GM19463 (cell line): ENCODE data around the gene WDR86.

Source experiments
- ATAC-seq: cut with Tn5 transposase; IDR thresholded peaks from one replicate; pipeline ENCODE4 v1.9.1; 2021; ENCODE audit warnings: mild to moderate bottlenecking, moderate library complexity; ENCODE audit not compliant: unreplicated experiment

The WDR86 gene

DNA sequence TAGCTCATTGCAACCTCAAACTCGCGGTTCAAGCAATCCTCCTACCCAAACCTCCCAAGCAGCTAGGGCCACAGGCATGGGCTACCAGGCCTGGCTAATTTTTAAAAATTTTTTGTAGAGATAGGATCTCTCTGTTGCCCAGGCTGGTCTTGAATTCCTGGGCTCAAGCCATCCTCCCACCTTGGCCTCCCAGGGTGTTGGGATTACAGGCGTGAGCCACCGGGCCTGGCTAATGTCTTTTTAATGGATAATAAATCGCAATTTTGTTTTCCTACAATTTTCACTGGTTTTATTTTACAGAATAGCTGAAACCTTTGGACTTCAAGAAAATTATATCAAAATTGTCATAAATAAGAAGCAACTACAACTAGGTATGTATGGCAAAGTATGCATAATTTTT is 57.3 kb downstream of the WDR86 start:
- no peak for ATAC-seq

DNA sequence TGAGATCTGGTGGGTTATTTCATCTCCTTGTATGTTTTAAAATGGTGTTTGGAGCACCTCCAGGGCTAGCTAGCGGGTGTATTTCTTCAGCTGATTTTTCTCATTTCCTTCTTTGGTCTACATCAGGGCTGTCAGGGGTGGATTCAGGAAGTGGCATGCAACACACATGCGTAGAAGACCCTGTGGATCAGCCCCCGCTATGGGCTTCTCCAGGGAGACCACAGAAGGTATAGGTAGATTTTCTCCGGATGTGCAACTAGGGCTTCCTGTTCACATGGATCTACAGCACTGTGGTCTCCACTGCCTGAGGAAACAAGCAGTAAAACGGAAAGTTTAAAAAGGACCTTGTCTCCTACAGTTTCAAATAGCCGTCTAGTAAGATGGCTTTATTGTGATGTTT is 57.9 kb downstream of the WDR86 start:
- no peak for ATAC-seq

DNA sequence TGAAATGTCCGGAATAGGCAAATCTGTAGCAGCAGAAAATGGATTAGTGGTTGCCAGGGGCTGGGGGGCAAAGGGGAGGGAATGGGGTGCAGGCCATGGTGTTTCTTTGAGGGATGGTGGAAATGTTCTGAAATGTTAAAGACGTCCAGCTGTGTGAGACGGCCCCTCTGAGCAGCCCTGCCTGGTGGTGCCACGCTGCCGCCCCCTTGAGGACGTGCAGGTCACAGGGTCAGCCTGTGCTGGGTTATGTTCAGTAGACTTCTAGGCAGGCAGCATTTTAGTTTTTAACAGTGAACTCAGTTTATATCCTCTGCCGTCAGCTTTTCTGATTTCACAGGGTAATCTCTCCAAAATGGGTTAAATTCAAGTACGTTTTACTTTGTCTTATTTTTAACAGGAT is 58.8 kb downstream of the WDR86 start:
- peak; percentile 26 for ATAC-seq

DNA sequence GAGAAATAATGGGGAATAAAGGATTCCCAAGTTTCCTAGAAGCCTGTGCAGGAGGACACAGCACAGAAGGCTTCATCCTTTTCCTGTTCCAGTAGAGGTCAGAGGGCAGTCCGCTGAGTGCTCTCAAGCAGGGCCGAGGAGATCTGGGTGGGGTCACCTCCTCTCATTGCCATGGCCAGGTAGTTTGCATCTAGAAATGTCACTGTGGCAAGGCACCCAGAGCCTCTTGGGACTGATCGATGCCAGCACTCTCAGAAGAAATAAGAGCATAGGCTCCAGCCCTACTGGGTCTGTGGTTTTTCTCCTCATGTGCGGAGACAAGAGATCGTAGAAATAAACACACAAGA is 60.4 kb downstream of the WDR86 start:
- ATAC-seq, result peak; percentile 28

DNA sequence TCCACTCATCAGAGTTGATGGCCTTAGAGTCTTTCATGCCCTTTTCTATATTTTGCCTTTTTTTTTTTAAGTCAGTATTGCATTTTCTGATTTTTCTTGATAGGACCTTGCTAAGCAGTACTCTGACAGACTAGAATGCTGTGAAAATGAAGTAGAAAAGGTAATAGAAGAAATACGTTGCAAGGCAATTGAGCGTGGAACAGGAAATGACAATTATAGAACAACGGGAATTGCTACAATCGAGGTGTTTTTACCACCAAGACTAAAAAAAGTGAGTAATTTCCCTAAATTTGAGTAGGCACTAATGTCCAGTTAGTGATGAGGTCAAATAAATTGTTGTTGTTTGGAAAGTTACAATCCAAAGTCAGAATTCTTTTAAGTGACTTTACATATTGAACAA is 60.9 kb downstream of the WDR86 start:
- no peak for ATAC-seq

DNA sequence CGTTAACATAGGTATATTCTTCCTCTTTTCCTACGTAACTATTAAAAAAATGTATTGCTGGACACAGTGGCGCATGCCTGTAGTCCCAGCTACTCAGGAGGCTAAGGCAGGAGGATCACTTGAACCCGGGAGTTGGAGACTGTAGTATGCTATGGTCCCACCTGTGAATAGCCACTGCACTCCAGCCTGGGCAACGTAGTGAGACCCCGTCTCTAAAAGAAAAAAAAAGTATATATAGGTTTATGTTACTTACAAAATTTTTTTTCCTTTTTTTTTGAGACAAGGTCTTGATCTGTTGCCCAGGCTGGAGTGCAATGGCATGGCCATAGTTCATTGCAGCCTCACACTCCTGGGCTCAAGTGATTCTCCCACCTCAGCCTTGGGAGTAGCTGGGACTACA is 62.6 kb downstream of the WDR86 start:
- no peak for ATAC-seq

DNA sequence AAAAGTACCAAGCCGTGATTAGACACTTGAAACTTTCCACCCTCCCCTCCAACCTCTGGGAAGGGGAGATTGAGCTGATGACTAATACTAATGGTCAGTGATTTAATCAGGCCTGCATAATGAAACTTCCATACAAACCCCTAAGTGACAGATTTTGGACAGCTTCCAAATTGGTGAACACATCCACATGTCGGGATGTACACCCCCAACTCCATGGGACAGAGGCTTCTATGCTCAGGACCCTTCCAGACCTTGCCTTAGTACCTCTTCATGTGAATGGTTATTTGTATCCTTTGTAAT is 63.4 kb downstream of the WDR86 start:
- no peak for ATAC-seq

DNA sequence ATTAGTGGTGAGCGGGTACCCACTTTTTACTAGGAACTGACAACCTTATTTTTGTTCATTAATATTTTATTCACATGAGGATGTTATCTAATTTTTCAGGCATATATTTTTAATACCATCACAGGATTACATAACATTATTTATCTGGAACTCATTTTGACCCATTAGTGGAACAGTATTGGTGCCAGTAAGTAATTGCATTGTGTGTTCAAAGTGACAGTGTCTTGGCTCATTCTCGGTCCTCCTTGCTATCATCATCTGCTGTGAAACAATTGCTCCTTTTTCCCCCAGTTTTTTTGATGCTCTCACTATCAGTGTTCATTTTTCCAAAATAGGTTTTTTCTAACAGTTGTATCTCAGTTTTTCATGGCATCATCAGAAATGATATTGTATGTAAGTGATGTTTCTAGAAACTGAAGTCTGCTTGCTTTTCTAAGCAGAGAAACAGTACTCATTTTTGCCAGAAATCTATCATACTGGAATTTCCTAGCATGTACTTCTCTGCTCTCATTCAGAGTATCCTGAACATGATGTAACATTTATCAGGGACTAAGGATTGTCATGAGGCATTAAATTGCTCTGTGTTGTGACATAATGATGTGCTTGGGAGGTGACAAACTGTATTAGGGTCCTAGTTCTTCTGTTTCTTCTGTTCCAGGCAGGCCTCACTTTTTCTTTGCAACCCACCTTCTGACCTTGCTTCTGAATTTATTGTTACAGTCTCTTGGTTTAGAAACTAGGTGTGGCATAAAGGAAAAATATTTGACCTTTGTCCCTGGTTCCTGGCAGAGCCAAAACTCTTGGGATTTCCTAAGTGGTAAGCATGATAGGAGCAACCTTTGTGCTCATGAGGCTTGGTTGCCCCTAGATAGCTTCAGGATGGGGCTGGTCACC is 64.0 kb downstream of the WDR86 start:
- ATAC-seq, result no peak

DNA sequence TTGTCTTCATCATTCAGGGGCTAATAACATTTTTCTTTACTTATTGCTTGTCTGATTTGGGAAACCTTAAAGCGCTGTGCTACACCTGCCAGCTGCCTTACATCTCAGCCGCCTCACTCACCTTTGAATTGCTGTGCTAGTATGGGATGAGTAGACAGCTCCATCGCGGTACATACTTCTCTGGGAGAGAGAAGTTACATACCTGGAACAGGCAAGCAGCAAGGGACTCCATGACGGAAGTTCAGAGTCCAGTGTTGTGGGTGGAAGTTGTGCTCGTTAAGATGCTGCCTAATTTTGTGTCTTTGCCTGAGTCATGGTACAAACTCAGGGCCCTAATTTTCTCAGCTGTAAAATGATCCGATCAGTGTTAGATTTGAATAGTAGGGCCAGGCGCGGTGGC is 66.3 kb downstream of the WDR86 start:
- ATAC-seq, result no peak

DNA sequence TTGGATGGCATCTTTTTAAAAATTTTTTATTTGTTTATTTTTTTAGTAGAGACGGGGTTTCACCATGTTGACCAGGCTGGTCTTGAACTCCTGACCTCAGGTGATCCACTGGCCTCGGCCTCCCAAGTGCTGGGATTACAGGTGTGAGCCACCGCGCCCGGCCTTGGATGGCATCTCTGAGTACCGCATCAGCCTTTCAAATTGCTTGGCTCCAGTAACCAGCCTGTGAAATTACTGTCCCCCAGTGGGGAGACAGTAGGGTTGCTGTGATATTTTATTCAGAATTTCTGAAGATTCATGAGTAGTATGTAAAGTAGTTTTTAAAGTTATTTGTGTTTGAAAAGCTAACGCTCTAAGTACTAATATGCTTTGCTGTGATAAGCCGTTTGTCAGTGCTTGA is 67.0 kb downstream of the WDR86 start:
- no peak for ATAC-seq

DNA sequence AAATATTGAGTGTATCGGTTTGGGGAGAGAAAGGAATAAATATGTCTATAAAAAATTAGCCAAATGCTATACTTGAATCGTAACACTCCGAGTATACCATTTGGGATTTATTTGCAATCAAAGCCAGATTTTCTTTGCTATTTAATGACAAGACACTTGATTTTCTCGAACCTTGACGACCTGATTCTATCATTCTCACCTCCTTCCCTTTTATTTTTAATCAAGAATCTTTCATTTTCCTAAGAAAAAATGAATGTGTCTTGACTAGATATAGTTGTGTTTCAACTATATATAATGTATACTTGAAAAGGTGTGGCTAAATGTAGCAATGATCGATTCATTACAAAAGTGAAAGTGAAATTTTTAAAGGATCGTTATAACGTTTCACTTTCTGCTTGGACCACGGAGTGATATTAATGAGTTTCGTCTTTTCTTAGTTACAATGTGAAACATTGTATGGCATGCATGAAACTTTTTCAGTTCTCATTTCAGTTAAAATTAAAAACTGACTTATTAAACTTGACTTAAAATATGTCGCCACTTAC is 67.7 kb downstream of the WDR86 start:
- ATAC-seq, result peak; percentile 54

DNA sequence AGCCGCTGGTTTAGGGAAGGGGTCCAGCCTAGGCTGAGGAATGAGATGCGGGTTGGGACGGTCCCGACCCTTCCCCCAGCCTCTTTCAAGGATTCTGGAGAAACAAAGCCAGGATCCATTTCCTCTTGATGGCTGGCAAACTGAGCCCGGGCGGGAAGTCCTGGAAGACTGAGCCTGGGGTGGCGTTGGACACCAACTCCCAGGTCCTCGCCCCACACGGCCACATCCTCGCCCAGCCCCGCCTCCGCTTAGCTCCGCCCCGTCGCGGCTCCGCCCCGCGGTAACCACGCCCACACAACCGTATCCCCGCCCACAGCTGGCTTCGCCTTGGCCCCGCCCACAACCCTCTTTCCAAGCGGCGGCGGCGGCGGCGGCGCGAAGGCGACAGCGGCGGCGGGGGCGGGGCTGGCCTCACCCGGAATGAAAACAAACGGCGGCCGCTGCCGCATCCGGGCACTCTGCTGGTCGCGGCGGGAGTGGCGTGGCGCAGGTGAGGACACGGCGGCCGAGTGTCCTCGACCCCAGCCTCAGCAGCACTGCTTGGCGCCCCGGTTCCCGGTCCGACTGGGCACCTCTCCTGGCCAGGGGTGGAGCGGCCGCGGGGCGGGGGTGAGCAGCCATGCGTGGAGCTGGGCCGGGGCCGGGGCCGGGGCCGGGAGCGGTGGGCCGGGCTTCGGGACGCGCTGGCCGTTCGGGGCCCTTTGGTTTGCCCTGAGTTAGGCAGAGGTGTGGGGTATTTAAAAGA is 68.3 kb downstream of the WDR86 start, which contains the start of gene NUB1:
Gene NUB1 (plus strand): TSS at position 456 of the 745 bp plus-strand sequence. CDS start 3,538 bp downstream, outside the sequence.
- peak; percentile 39 for ATAC-seq

DNA sequence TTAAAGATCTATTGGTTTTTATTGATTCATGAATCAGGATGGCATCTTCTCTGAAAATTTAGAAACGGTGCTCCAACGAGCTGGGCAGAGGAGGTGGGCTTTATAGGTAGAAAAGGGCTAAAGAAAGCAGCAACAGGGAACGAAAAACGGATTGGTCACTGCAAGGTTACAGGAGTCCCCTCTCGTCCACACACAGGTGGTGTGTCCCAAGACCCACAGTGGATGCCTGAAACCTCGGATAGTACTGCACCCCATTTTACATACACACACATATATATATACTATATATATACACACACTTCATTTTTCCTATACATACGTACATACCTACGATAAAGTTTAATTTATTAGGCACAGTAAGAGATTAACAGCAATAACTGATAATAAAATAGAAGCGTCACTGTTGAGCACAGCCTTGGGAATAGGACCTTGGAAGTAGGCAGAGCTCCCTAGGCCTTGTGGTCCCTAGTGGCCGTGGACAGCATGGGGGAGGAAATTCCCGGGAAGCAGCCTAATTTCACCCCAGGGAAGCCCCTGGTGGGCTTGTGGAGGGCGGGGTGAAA is 69.0 kb downstream of the WDR86 start:
- no peak for ATAC-seq

DNA sequence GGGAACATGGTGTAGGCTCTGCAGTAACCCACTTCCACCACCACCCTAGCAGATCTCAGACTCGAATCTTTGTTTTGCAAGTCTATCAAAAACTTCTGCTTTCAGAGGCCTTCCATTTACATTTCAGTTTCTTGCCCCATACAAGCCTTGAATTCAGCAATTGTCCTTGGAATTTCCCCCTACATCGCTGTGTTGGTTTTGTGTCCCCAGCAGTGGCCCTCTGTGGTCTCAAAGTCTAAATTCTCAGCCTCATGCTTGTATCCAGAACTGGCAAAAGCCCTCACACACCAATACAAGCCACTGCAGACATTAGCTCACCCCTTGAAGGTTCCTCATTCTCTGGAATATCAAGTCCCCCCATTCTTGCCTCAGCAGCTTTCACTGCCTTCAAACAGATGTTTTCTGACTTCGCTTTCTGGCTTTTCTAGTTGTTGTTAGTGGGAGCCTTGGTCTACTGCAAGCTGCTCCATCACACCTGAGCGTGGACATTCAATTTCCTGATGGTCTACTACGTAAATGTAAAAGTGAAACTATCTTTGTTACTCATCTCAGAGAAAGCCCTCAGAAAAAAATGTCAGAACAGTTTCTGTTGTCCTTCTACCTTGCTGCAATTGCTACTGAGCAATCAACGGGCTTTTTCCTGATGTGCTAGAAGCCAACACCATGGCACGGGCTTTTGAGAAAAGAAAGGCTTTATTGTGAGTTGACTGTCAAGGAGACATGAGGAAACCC is 70.0 kb downstream of the WDR86 start:
- peak; percentile 49 for ATAC-seq

DNA sequence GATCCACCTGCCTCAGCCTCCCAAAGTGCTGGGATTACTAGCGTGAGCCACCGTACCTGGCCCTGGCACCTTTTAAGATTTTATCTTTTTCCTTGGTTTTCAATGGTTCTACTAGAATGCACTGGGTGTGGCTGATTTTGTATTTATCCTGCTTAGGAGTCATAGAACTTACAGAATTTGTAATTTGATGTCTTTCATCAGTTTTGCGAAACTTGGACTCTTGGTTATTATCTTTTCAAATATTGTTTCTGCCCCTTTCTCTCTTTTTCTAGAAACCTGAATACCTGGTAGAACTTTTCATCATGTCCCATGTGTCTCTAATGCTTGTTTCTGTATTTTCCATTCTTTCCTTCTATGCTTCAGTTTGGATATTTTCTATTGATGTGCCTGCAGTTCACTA is 71.0 kb downstream of the WDR86 start:
- ATAC-seq, result no peak

DNA sequence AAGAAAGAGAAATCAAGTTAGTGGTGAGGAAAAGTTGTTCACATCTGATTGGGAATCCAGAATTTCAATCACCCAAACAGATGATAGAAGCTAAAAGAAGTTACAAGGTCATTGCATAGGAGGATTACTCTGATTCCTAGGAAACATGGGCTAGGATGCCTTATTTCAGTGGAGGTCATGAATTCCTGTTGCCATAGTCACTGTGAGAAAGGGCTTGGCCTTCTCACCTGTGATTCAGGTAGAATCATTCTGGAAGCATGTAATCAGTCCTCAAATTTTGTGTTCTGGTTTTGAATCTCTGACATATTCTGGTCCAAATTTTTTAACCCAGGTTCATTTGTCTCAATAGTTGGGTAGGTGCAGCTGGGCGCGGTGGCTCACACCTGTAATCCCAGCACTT is 72.5 kb downstream of the WDR86 start:
- no peak for ATAC-seq

DNA sequence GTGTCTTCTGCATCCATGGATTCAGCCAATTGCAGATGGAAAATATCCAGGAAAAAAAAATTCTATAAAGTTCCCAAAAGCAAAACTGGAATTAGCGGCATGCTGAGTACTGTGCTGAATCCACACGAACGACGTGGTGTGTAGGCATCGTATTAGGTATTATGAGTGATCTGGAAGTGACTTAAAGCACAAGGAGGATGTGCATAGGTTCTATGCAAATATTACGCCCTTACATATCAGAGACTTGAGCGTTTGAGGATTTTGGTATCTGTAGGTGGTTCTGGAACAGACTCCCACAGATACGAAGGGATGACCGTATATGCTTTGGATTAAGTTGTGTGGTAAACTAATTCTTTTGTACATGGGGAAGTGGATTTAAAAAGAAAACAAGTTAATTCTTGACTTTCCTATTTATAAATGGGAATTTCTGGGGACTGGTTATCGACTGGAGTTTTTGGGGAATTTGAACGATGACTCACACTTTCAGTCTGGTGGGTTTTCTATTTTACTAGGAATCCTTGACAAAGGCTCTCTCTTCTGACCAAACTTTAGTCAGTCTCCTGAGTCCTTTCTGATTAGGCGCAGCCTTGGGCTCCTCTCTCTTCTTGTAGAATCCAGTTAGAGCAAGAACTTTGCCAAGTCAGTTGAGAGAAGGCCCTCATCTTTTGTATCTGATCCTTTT is 73.7 kb downstream of the WDR86 start:
- no peak for ATAC-seq

DNA sequence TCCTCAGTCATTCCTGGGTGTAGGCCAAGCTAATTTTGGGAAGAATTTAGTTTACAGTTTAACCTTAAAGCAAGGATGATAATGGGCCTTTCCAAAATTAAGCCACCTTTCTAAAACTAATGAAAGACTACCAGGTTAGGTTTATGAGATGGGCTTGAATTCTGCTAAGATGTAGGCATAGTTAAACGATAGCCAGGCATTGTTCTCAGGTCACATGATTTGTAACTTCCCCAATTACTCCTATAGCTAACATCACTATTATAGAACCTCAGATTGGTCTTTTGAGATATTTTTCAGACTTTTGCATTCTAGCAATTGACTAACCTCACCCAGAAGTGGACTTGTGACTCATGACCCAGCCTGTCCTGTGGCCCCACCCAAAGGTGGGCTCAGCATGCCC is 75.2 kb downstream of the WDR86 start:
- no peak for ATAC-seq
